Measurements from ENCODE around the gene MUSTN1.

The MUSTN1 gene

DNA sequence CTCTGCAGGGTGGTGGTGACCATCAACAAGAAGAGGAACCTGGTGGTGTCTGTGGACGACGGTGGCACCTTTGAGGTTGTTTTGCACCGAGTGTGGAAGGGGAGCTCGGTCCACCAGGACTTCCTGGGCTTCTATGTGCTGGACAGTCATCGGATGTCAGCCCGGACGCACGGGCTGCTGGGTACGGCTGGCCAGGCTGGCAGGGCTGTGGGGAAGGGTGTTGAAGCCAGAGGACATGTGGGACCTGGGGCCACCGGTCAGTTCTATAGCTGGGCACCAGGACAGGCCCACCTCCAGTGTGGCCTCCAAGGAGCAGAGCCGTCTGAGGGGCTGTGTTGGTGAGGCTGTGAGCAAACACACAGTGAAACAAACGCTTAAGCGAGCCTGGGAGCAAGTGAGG lies 44.1 kb downstream of the MUSTN1 start:
- no peak overlapping the region for H3K4me3 ChIP-seq (replicated peaks; ENCODE audit: low read depth, low read length)
- TF ChIP-seq, protein P1, sequence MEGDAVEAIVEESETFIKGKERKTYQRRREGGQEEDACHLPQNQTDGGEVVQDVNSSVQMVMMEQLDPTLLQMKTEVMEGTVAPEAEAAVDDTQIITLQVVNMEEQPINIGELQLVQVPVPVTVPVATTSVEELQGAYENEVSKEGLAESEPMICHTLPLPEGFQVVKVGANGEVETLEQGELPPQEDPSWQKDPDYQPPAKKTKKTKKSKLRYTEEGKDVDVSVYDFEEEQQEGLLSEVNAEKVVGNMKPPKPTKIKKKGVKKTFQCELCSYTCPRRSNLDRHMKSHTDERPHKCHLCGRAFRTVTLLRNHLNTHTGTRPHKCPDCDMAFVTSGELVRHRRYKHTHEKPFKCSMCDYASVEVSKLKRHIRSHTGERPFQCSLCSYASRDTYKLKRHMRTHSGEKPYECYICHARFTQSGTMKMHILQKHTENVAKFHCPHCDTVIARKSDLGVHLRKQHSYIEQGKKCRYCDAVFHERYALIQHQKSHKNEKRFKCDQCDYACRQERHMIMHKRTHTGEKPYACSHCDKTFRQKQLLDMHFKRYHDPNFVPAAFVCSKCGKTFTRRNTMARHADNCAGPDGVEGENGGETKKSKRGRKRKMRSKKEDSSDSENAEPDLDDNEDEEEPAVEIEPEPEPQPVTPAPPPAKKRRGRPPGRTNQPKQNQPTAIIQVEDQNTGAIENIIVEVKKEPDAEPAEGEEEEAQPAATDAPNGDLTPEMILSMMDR (IDR thresholded peaks at IDR 0.05; ENCODE audit: low read length, missing control alignments), result no peak
- DNase-seq (ENCODE audit: low read depth), result no peak

DNA sequence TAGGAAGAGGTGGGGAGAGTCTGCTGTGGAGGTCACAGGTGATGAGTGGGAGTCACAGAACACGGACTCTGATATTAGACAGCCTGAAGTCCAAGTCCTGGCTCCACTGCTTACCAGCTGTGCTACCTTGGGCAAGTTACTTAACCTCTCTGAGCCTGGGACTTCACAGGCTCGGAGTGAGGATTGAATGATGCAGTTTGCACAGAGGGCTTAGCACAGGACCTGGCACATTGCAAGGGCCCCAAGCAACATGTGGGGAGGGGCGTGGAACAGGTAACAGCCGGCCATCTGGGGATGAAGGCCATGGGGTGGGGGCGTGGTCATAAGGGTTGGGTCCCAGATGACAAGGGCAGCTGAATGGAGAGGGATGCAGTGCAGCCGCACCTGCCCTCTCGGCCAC lies 44.5 kb downstream of the MUSTN1 start:
- no peak for DNase-seq (ENCODE audit: low read depth)
- TF ChIP-seq, protein P1 (IDR thresholded peaks at IDR 0.05; ENCODE audit: low read length, missing control alignments), result no peak
- H3K4me3 ChIP-seq (replicated peaks; ENCODE audit: low read depth, low read length), result no peak overlapping the region

DNA sequence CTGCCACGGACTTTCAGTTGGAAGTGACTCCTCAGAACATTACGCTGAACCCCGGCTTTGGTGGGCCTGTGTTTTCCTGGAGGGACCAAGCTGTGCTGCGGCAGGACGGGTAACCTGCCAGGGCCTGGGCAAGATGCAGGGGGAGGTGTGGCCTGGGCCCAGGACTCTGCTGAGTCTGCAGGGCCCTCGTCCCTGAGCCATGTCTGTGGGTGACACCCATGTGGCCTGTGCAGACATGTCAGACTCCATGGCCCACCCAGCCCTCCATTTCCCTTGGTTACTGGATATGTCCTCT lies 45.1 kb downstream of the MUSTN1 start:
- TF ChIP-seq, protein P1 (IDR thresholded peaks at IDR 0.05; ENCODE audit: low read length, missing control alignments), result no peak
- DNase-seq (ENCODE audit: low read depth), result no peak
- H3K4me3 ChIP-seq (replicated peaks; ENCODE audit: low read depth, low read length), result no peak overlapping the region

DNA sequence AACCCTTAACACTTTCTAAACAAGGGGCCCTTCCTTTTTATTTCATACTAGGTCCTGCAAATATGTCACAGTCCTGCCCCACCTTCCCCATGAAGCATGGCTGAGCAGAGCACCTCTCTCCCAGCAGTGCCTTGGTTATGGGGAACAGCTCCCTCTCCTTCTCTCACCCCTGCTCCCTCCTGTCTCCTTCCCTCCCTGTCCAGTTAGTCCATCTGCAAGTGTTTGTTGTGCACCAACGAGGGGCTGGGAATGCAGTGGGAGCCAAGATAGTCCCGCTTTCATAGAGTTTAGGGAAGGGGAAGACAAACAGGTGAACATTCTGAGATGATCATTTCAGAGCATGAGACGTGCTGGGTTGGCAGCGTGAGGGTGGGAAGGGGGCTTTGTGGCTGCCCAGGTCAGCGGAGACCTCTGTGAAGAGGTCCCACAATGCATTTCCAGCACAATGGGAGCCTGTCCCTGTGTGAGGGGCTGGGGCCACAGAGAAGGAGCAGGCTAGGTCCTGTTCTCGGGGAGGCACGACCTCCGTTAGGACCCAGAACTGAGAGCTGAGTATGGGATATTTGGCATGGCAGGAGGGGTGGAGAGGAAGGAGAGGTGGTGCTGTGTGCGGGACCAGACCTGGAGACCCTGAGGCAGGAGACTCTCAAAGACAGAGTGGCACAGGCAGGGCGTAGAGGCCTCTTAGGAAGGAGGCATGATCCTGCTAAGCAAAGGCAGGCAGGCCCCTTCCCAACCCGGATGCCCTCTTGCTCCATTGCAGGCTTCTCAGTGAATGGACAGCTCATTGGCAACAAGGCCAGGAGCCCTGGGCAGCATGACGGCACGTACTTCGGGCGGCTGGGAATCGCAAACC lies 45.7 kb downstream of the MUSTN1 start:
- no peak for DNase-seq (ENCODE audit: low read depth)
- TF ChIP-seq, protein P1 (IDR thresholded peaks at IDR 0.05; ENCODE audit: low read length, missing control alignments), result no peak
- H3K4me3 ChIP-seq (replicated peaks; ENCODE audit: low read depth, low read length), result no peak overlapping the region

DNA sequence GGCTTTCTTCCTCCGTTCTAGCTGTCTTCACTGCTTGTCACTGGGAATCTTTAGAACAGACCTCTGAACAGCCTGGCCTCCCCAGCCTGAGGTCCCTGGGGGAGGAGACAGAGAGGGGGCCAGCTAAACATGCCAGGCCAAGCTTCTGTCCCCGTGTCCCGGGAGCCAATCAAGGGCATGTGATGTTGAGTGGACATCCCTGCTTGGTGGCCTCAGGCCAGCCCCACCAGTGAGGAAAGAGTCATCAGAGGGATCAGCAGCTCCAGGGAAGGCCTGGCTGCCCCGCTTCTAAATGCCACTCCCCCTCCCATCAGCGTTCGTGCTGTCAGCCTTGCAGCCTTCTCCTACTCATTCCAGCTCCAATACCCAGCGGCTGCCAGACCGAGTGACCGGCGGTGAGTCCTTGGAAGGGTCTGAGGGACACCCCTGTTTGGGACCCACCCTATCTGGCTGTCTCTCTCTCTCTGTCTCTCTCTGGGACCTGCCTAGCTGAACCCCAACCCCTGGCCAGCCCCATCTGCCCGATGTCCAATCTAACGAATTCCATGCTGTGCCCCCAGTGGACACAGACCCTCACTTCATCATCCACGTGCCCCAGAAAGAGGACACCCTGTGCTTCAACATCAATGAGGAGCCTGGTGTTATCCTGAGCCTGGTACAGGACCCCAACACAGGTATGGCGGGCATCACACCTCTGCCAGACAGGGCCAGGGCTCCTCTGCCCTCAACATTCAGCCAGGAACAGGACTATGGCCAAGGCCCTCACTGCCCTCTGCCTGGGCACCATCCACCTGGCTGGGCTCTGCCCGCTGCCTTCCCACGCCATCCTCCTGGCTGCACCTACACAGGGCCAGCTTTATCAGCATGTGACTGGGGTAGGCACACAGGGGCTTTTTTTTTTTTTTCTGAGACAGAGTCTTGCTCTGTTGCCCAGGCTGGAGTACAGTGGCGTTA lies 46.9 kb downstream of the MUSTN1 start:
- H3K4me3 ChIP-seq (replicated peaks; ENCODE audit: low read depth, low read length), result no peak overlapping the region
- TF ChIP-seq, protein P1 (IDR thresholded peaks at IDR 0.05; ENCODE audit: low read length, missing control alignments), result no peak
- DNase-seq (ENCODE audit: low read depth), result no peak

DNA sequence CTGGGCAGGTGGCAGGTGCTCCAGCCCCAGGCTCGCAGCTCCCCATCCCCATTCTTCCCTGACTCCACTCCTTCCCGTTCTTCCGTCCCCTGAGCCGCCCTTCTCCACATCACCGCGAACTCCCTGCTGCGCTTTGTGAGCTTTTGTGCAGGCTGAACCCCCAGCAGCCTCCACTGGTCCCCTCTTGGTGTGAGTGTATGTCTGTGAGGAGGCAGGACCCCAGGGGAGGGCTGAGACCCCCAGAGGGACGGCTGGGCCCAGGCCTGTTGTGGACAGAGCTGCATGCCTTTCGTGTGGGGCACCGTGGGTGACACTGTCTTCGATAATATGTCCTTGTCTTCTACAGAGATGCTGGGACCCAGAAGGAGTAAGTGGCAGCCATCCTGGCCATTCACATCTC lies 47.6 kb downstream of the MUSTN1 start:
- DNase-seq (ENCODE audit: low read depth), result no peak
- TF ChIP-seq, protein P1 (IDR thresholded peaks at IDR 0.05; ENCODE audit: low read length, missing control alignments), result no peak

More for the DNA sequence above, 47.6 kb downstream of the MUSTN1 start:
- no peak overlapping the region for H3K4me3 ChIP-seq (replicated peaks; ENCODE audit: low read depth, low read length)
